Activated naive CD8-positive, alpha-beta T cell treated with anti-CD3 and anti-CD28 coated beads, Interleukin-2, amount 10 ng/mL, durations not matched to agents 7 days and 5 days (primary cell): ENCODE measurements around the gene HDAC11. TPM values are rescaled to one million over a fixed set of nuclear protein-coding genes. Genes with fewer than 3 reads are reported as not detected.
A peak's percentile ranks its signal among the peaks of the same experiment; 100 is the strongest.
"Not testable (repeated sequence)": the region's sequence is repeated elsewhere in the genome, so short reads cannot be mapped to it uniquely, and the experiment has no call there.

Experiments used
- ATAC-seq: fragments of 150-1000 bp; cut with Tn5 transposase; one replicate; pipeline ENCODE4 v1.10.0; 2021; ENCODE audit warnings: low read depth, moderate library complexity
- POLR2A ChIA-PET: fragments of 350-600 bp; sonication (Branson Sonifier 250); formaldehyde crosslinking; loops from one replicate; lab custom pipeline; 2021; ENCODE audit warnings: antibody characterized with exemption; lab: Charles Lee
- DNase-seq: peaks from one replicate; pipeline ENCODE4 v3.0.0; 2021
- H3K27ac Mint-ChIP-seq: one replicate; pipeline ENCODE4 v1.8.0; 2022; ENCODE audit warnings: mild to moderate bottlenecking, mixed read lengths
- H3K27me3 Mint-ChIP-seq: one replicate; pipeline ENCODE4 v1.8.0; 2022; ENCODE audit warnings: mild to moderate bottlenecking, moderate library complexity, mixed read lengths
- H3K36me3 Mint-ChIP-seq: one replicate; pipeline ENCODE4 v1.8.0; 2021; ENCODE audit warnings: mild to moderate bottlenecking, mixed read lengths
- H3K4me1 Mint-ChIP-seq: one replicate; pipeline ENCODE4 v1.8.0; 2021; ENCODE audit warnings: mixed read lengths
- H3K4me3 Mint-ChIP-seq: one replicate; pipeline ENCODE4 v1.8.0; 2022; ENCODE audit warnings: mild to moderate bottlenecking, moderate library complexity, mixed read lengths
- H3K9me3 Mint-ChIP-seq: one replicate; pipeline ENCODE4 v1.8.0; 2021; ENCODE audit warnings: mixed read lengths
- total RNA-seq, 2 experiments: library from RNA; stranded (reverse); gene quantifications; one replicate each; pipeline ENCODE4 v1.2.3, GENCODE V29; 2021

The HDAC11 gene
- total RNA-seq, 2 experiments from 2014 or later, result 4.1 to 4.9 TPM

DNA sequence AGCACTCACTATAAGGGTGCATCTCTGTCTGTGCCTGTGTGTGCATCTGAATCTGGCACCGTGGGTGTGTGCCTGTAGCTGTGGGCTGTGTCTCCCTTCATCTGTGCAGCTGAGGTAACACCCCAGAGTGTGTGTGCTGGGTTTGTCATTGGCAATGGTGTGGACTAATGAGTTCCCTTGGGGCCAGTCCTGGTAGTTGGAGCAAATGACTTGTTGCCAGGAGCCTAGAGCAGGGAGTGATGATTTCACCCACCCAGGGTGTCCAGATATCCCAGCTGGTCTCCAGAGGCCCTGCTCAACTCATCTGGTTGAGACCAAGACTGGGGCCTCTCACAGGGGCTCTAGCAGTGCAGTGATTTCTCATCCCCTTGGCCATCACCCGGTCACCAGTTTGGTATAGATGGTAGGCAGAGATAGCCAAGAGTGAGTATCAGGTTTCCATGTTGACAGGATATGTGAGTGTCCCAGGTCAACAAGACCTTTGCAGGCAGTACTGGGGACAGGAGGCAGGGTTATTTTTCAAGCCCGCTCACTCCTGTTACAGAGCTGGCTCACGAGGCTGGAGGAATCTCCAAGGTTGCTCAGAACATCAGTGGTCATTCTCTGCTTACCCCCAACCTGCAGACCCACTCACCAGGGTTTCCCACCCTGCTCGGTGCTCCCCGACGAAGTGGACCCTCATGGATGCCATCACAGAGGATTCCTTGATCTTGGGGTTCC is 4.1 kb upstream of the HDAC11 start:
- Mint-ChIP-seq H3K27ac (no peak overlapping the region), H3K27me3 (peaks cover 9% of the 10 kb centered on the region), H3K9me3 (no peaks in the 10 kb centered on the region), H3K36me3 (no peaks in the 10 kb centered on the region), H3K4me3 (no peak overlapping the region), H3K4me1 (peaks cover 4% of the 10 kb centered on the region)
- ATAC-seq, result no peak
- POLR2A ChIA-PET, result no interaction called here
- no peak for DNase-seq

DNA sequence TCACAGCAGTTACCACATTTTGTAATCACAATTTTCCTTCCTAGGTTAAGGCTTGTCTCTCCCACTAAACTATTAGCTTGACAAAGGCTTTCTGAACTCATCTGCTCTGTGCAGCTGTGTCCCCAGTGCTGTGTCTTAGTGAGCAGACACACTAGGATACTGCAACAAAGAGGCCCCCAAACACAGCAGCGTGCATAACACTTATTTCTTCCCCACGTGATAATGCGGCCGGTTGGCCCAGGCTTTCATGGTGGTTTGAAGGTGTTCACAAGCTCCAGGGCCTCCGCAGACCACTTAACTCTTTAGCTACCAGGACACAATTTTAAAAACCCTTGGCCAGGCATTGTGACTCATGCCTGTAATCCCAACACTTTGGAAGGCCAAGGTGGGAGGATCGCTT is 2.2 kb upstream of the HDAC11 start:
- Mint-ChIP-seq H3K36me3 (no peaks in the 10 kb centered on the region), H3K4me1 (peaks cover 7% of the 10 kb centered on the region), H3K27me3 (peaks cover 8% of the 10 kb centered on the region), H3K9me3 (no peaks in the 10 kb centered on the region), H3K4me3 (no peak overlapping the region), H3K27ac (no peak overlapping the region)
- DNase-seq (no peak), ATAC-seq (no peak)
- POLR2A ChIA-PET, result no interaction called here

DNA sequence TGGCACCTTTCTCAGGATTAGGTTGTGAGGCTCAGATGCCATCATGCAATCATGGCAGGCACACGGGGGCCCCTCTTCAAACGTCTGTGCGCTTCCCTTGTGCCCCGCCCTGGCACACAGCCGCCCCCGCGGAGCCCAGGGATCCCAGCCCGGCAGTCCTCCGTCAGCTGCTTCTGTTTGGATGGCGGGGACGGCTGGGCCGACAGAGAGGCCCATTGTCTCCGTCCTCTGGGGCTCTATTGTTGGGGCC is 849 bp upstream of the HDAC11 start:
- H3K27ac Mint-ChIP-seq, result peak overlapping the region; percentile 89
- H3K27me3 Mint-ChIP-seq, result no peaks in the 10 kb centered on the region
- H3K4me1 Mint-ChIP-seq, result peaks cover 7% of the 10 kb centered on the region
- H3K9me3 Mint-ChIP-seq, result no peaks in the 10 kb centered on the region
- peak overlapping the region; percentile 91 for H3K4me3 Mint-ChIP-seq
- DNase-seq (no peak), ATAC-seq (peak; percentile 8)
- POLR2A ChIA-PET, result interaction anchor here (0.7 to 1.6 kb wide), 4 partner anchors 28 to 566 kb away, joined by 3 to 5 read pairs (median 4); no protein-coding TSS in a partner anchor
- H3K36me3 Mint-ChIP-seq, result no peaks in the 10 kb centered on the region

DNA sequence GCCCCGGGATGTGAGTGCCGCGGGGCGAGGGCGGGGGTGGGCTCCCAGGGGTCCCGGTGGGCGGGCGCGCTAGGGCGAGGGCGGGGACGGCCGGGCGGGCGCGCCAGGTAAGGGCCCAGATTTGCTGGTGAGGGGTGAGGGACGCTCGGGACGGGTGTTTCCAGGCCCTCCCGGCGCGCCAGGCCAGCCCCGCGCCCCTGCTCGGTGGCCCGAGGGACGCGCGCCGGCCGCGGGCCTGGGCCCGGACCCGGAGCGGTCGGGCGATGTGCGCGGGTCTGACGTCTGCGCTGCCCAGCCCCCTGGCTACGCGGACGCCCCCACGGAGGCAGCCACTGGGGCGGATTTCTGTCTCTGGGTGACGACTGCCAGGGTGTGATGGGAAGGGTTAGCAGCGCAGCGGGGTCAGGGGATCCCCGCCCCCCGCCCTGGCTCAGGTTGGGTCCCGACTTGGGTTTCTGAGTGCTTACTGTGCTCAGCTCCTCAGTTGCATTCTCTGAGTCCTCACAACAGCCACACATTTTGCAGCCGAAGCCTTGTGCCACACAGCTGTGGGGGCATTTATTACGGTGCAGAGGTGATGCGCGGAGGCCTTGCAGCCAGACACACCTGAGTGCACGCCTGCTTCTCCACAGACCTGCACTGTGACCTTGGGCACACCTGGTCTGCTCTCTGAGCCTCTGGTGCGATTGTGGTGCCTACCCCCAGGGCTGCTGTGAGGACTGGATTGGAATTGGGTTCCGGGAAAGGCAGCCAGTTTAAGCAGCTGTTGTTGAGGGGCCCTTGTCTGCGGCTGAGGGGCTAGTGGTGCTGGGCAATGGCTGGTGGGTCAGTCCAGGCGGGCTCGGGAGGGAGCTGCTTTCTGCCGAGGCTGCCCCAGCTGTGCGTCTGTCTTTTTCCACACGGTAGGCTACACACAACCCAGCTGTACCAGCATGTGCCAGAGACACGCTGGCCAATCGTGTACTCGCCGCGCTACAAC is 523 bp downstream of the HDAC11 start:
- Mint-ChIP-seq H3K27me3 (no peaks in the 10 kb centered on the region), H3K4me3 (peak overlapping the region; percentile 80), H3K27ac (peak overlapping the region; percentile 73), H3K9me3 (no peaks in the 10 kb centered on the region), H3K36me3 (no peaks in the 10 kb centered on the region), H3K4me1 (peaks cover 15% of the 10 kb centered on the region)
- peak; percentile 22 for ATAC-seq
- POLR2A ChIA-PET, result interaction anchor here (0.7 to 1.6 kb wide), 7 partner anchors 9 to 410 kb away, joined by 3 to 6 read pairs (median 4); partner anchors contain the start of gene NUP210
- DNase-seq, result peak; percentile 36

DNA sequence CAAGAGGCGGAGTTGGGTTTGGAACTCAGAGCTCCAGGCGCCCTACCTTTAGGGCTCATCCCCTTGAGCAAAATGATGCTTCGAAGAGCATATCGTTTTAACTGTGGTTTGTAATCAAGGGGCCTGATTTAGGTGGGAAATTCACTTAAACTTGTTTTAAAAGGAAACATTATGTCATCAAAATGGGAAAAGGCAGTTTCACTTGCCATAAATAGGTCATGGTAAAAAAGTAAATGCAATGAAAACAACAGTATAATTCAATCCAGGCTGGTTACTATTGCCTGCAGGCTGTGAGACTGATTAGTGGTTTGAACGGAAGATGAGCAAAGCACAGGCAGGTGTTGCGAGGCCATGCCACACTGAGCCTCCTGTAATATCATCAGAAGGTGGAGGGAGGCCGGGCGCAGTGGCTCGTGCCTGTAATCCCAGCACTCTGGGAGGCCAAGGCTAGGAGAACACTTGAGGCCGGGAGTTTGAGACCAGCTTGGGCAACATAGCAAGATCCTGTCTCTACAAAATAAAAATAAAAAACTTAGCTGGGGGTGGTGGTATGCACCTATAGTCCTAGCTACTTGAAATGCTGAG is 2.1 kb downstream of the HDAC11 start:
- Mint-ChIP-seq H3K4me3 (no peak overlapping the region), H3K4me1 (peaks cover 15% of the 10 kb centered on the region), H3K27ac (no peak overlapping the region), H3K9me3 (no peaks in the 10 kb centered on the region), H3K27me3 (no peaks in the 10 kb centered on the region), H3K36me3 (no peaks in the 10 kb centered on the region)
- DNase-seq (no peak), ATAC-seq (no peak)
- POLR2A ChIA-PET, result no interaction called here

DNA sequence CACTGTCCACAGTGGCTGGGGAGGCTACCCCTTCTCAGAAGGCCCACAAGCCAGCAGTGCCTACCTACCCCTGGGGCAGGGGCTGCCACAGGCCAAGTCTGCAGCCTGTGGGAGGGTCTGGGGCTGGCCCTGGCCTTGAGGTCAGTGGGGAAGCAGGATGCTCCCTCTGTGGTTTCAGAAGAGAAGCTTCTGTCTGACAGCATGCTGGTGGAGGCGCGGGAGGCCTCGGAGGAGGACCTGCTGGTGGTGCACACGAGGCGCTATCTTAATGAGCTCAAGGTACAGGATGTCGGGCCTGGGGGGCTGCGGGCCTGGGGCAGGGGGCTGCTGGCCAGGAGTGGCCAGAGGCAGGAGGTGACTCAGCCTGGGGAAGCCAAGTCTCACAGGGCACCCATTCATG is 3.2 kb downstream of the HDAC11 start:
- Mint-ChIP-seq H3K27me3 (no peaks in the 10 kb centered on the region), H3K9me3 (no peaks in the 10 kb centered on the region), H3K36me3 (no peaks in the 10 kb centered on the region), H3K4me3 (no peak overlapping the region), H3K4me1 (peaks cover 15% of the 10 kb centered on the region), H3K27ac (no peak overlapping the region)
- POLR2A ChIA-PET, result no interaction called here
- DNase-seq (peak; percentile 28), ATAC-seq (no peak)

DNA sequence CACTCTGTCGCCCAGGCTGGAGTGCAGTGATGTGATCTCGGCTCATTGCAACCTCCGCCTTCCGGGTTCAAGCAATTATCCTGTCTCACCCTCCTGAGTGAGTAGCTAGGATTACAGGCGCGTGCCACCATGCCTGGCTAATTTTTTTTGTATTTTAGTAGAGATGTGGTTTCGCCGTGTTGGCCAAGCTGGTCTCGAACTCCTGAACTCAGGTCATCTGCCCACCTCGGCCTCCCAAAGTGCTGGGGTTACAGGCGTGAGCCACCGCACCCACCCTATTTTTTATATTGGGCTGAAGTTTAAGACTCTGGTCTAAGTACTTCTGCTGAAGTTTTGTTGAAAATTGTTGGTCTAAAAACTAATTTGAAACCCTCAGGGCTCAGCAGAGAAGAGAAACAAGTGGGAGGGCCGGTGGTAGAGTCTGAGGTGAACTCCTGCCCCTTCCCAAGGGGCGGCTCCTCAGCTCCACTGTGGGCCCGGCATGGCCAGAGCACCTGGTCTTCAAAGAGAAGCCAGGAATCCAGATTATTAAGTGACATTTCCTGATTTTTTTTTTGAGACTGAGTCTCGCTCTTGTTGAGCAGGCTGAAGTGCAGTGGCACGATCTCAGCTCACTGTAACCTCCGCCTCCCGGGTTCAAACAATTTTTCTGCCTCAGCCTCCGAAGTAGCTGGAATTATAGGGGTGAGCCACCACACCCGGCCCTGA is 4.0 kb downstream of the HDAC11 start:
- POLR2A ChIA-PET, result no interaction called here
- Mint-ChIP-seq H3K9me3 (no peaks in the 10 kb centered on the region), H3K4me3 (no peak overlapping the region), H3K27me3 (no peaks in the 10 kb centered on the region), H3K4me1 (peaks cover 12% of the 10 kb centered on the region), H3K36me3 (no peaks in the 10 kb centered on the region), H3K27ac (no peak overlapping the region)
- no peak for ATAC-seq
- DNase-seq, result no peak

DNA sequence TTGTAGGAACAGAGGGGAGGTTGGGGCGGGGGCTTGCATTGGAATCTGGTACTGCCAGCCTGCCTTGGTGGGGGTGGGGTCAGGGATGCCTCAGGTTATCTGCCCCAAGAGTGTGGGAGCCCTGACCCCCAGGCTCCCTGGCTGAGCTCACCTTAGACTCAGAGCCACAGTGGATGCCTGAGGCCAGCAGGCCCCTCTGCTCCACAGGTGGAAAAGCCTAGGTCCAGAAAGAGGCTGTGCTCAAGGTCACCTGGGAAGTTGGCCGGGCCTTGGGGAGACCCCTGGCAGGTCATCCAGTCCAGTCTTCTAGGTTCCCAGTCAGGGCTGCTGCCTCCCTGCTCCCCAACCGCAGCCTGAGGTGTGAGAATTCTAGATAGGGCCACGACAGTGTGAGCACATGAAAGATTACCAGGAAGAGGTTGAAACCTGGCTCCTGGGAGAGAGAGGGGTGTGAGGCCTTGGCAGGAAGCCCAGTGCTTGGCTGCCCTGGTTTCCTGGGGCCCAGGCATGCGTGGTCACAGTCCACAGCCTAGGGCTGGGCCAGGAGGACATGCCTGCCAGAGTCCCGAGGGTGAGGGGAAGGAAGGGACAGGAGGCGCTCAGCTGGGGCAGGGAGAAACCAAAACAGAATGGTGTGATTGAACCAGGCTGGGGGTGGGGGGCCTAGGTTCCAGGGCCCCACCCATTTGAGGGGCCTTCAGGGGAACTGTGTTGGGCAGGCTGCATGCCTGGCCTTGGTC is 4.9 kb downstream of the HDAC11 start:
- POLR2A ChIA-PET, result no interaction called here
- H3K4me3 Mint-ChIP-seq, result peak overlapping the region; percentile 10
- no peaks in the 10 kb centered on the region for H3K36me3 Mint-ChIP-seq
- H3K4me1 Mint-ChIP-seq, result peaks cover 11% of the 10 kb centered on the region
- peak overlapping the region; percentile 15 for H3K27ac Mint-ChIP-seq
- ATAC-seq (peak; percentile 15), DNase-seq (peak; percentile 33)
- no peaks in the 10 kb centered on the region for H3K27me3 Mint-ChIP-seq
- H3K9me3 Mint-ChIP-seq, result no peaks in the 10 kb centered on the region

DNA sequence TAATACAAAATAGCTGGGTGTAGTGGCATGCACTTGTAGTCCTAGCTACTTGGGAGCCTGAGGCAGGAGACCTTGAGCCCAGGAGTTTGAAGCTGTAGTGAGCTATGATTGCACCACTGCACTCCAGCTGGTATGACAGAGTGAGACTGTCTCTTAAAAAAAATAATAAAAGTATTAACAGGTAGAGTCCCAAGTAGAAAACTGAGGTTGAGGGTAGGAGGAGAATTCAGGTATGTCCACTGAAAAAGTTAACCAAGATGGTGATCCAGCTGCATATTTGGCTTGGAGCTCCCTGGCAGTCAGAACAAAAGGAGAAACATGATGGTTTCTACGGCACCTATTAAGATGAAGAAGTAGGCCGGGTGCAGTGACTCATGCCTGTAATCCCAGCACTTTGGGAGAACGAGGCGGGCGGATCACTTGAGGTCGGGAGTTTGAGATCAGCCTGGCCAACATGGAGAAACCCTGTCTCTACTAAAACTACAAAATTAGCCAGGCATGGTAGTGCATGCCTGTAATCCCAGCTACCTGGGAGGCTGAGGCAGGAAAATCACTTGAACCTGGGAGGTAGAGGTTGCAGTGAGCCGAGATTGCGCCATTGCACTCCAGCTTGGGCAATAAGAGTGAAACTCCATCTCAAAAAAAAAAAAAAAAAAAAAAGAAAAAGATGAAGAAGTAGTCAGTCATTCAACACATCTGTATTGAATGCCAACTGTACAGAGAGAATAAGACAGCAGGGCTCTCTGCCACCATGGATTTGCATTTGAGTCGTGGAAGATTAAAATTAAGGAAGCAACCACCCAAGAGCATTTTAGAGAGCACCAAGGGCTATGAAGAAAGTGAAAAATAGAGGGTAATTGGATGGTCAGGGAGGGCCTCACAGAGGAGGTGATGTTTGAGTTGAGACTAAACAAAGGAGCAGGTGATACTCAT is 5.8 kb downstream of the HDAC11 start:
- H3K27ac Mint-ChIP-seq, POLR2A ChIA-PET, H3K27me3 Mint-ChIP-seq, ATAC-seq, DNase-seq, H3K36me3 Mint-ChIP-seq, H3K4me3 Mint-ChIP-seq, H3K9me3 Mint-ChIP-seq: not testable (repeated sequence)
- peaks cover 11% of the 10 kb centered on the region for H3K4me1 Mint-ChIP-seq

DNA sequence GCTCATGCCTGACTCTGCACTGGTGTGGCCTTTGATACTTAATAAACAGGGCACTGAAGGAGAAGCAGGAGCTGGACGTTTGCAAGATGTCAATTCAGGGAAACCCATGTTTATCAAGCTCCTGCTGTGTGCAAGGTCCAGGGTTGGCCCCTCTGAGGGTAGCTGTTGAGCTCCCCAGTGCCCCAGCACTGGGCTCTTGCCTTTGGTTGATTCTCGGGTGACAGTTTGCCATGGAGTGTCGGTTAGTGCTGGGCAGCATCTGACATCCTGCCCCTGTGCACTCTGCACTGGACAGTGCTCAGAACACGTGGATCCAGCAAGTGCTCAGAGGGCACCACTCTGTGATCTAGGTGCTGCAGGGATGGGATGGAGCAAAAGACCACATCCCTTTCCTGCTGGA is 7.3 kb downstream of the HDAC11 start:
- Mint-ChIP-seq H3K36me3 (no peaks in the 10 kb centered on the region), H3K4me1 (peaks cover 8% of the 10 kb centered on the region), H3K27ac (no peak overlapping the region), H3K27me3 (no peaks in the 10 kb centered on the region), H3K9me3 (no peaks in the 10 kb centered on the region), H3K4me3 (no peak overlapping the region)
- ATAC-seq (no peak), DNase-seq (no peak)
- POLR2A ChIA-PET, result no interaction called here

DNA sequence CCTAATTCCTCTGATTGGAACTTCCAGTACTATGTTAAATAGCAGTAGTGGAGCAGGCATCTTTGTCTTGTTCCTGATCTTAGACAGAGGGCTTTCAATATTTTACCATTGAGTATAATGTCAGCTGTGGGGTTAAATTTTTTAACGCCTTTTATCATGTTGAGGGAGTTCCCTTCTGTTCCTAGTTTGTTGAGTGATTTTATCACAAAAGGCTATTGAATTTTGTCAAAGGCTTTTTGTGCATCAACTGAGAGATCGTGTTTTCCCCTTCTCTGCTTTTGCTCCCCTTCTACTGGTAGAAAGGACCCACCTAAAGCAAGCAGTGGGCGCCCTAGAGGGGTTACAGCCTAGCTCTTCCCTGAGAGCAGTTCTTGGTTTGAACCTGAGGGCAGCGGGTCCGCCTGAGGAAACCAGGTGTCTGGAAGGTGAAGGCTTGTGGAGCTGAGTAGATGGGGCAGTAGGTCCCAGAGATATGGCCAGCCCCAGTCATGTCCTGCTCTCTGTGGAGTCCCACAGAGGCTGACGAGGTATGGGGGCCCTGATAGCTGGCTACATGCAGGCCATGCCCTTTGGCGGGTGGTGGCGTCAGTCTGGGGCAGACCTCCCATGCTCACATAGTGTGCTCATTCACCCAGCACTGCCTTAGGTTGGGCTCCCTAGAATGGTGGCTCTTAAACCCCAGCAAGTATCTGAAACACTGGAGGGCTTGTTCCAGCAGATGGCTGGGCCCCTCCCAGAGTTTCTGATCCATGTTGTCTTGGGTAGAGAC is 11.3 kb downstream of the HDAC11 start:
- DNase-seq (no peak), ATAC-seq (no peak)
- Mint-ChIP-seq H3K27me3 (no peaks in the 10 kb centered on the region), H3K36me3 (no peaks in the 10 kb centered on the region), H3K27ac (no peak overlapping the region), H3K4me3 (no peak overlapping the region), H3K9me3 (no peaks in the 10 kb centered on the region), H3K4me1 (no peaks in the 10 kb centered on the region)
- POLR2A ChIA-PET, result no interaction called here
